GM23248 (cell line): ENCODE results near the gene ASTN1.

Experiments used
- EZH2 ChIP-seq: fragments of 200-600 bp; sonication (generic); IDR thresholded peaks from 2 replicates; pipeline ENCODE4 v1.6.1; 2018; ENCODE audit warnings: antibody characterized with exemption, mild to moderate bottlenecking; ENCODE audit not compliant: insufficient read depth, poor library complexity, severe bottlenecking
- EZH2phosphoT487 ChIP-seq: fragments of 200-600 bp; sonication (generic); IDR thresholded peaks from 2 replicates; pipeline ENCODE4 v1.6.1; 2018; ENCODE audit warnings: antibody characterized with exemption, moderate library complexity, mild to moderate bottlenecking, low read depth; ENCODE audit not compliant: insufficient read depth

DNA sequence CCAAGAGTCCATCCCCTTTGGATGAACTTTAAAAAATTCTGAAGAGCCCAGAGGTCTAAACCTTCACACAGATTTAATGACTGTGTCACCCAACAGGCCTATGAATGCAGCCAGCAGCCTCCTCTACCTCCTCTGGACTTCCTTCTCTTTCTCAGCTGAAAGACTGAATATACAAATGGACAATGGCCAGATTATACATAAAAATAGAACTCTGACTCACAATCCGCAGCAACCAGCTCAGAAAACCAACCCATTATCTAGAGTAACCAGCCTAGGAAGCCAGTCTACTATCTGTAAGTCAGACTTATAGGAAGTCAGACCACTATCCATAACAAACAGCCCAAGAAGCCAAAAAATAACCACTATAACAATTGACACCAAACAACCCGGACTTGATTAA lies 224.5 kb downstream of the ASTN1 start:
- TF ChIP-seq EZH2 (no peak), EZH2phosphoT487 (no peak)
